ENCODE data around the gene CASP4. TPM values are rescaled to one million over a fixed set of nuclear protein-coding genes. Genes with fewer than 3 reads are reported as not detected.

Gene CASP4
- total RNA-seq, 1 experiment from 2014 or later = 53.1 TPM

GRCh38 chr11:105003151-105003550, 34.8 kb upstream of the CASP4 start:
- TF ChIP-seq CTCF (IDR thresholded peaks at IDR 0.05; ENCODE audit: unreplicated experiment) = no peak
- no peak for DNase-seq
- no TSS peak for BruUV-seq (replicated peaks)

GRCh38 chr11:105000797-105001196, 32.4 kb upstream of the CASP4 start:
- DNase-seq = no peak
- no TSS peak for BruUV-seq (replicated peaks)
- peaks cover 23% of the 10 kb centered on the region for H3K4me1 Mint-ChIP-seq (ENCODE audit: low read depth, unreplicated experiment)
- no peaks in the 10 kb centered on the region for H3K27me3 Mint-ChIP-seq (ENCODE audit: unreplicated experiment)
- intact Hi-C loops (cut with micrococcal nuclease; ENCODE audit: unreplicated experiment) = no loop called here
- H3K9me3 Mint-ChIP-seq (ENCODE audit: low read depth, unreplicated experiment) = peaks cover 4% of the 10 kb centered on the region
- no peak overlapping the region for H3K4me3 Mint-ChIP-seq (ENCODE audit: low read depth, unreplicated experiment)
- peak overlapping the region; percentile 70 for H3K27ac Mint-ChIP-seq (ENCODE audit: unreplicated experiment)
- peaks cover 5% of the 10 kb centered on the region for H3K36me3 Mint-ChIP-seq (ENCODE audit: insufficient read depth, unreplicated experiment)
- no peak for TF ChIP-seq CTCF (IDR thresholded peaks at IDR 0.05; ENCODE audit: unreplicated experiment)
- CTCF ChIA-PET = no interaction called here

More at GRCh38 chr11:105003151-105003550, 34.8 kb upstream of the CASP4 start:
- CTCF ChIA-PET = no interaction called here
- H3K27ac Mint-ChIP-seq (ENCODE audit: unreplicated experiment) = no peak overlapping the region
- H3K4me3 Mint-ChIP-seq (ENCODE audit: low read depth, unreplicated experiment) = no peak overlapping the region
- intact Hi-C loops (cut with micrococcal nuclease; ENCODE audit: unreplicated experiment) = no loop called here
- H3K4me1 Mint-ChIP-seq (ENCODE audit: low read depth, unreplicated experiment) = peaks cover 23% of the 10 kb centered on the region
- peaks cover 4% of the 10 kb centered on the region for H3K9me3 Mint-ChIP-seq (ENCODE audit: low read depth, unreplicated experiment)
- peaks cover 5% of the 10 kb centered on the region for H3K36me3 Mint-ChIP-seq (ENCODE audit: insufficient read depth, unreplicated experiment)
- H3K27me3 Mint-ChIP-seq (ENCODE audit: unreplicated experiment) = no peaks in the 10 kb centered on the region

GRCh38 chr11:105000167-105000566, 31.8 kb upstream of the CASP4 start:
- BruUV-seq (replicated peaks) = no TSS peak
- Mint-ChIP-seq H3K4me1 (ENCODE audit: low read depth, unreplicated experiment) (peaks cover 23% of the 10 kb centered on the region), H3K36me3 (ENCODE audit: insufficient read depth, unreplicated experiment) (peaks cover 5% of the 10 kb centered on the region), H3K4me3 (ENCODE audit: low read depth, unreplicated experiment) (no peak overlapping the region), H3K27me3 (ENCODE audit: unreplicated experiment) (no peaks in the 10 kb centered on the region), H3K27ac (ENCODE audit: unreplicated experiment) (no peak overlapping the region), H3K9me3 (ENCODE audit: low read depth, unreplicated experiment) (peaks cover 4% of the 10 kb centered on the region)
- CTCF ChIA-PET = no interaction called here
- TF ChIP-seq CTCF (IDR thresholded peaks at IDR 0.05; ENCODE audit: unreplicated experiment) = no peak
- peak; percentile 23 for DNase-seq
- intact Hi-C loops (cut with micrococcal nuclease; ENCODE audit: unreplicated experiment) = no loop called here

- intact Hi-C loops (cut with micrococcal nuclease; ENCODE audit: unreplicated experiment) = no loop called here
- H3K36me3 Mint-ChIP-seq (ENCODE audit: insufficient read depth, unreplicated experiment) = peaks cover 5% of the 10 kb centered on the region
- H3K4me3 Mint-ChIP-seq (ENCODE audit: low read depth, unreplicated experiment) = no peak overlapping the region
- H3K27ac Mint-ChIP-seq (ENCODE audit: unreplicated experiment) = no peak overlapping the region
- BruUV-seq (replicated peaks) = no TSS peak
- no peak for TF ChIP-seq CTCF (IDR thresholded peaks at IDR 0.05; ENCODE audit: unreplicated experiment)
- CTCF ChIA-PET = no interaction called here
- H3K27me3 Mint-ChIP-seq (ENCODE audit: unreplicated experiment) = no peaks in the 10 kb centered on the region
- H3K9me3 Mint-ChIP-seq (ENCODE audit: low read depth, unreplicated experiment) = peaks cover 4% of the 10 kb centered on the region
- no peak for DNase-seq
- H3K4me1 Mint-ChIP-seq (ENCODE audit: low read depth, unreplicated experiment) = peaks cover 23% of the 10 kb centered on the region
Measured at GRCh38 chr11:104999721-105000120, 31.3 kb upstream of the CASP4 start.
